Osteoblast (primary cell): ENCODE results near the gene PPFIA1. TPM values are rescaled to one million over a fixed set of nuclear protein-coding genes. Genes with fewer than 3 reads are reported as not detected.

Source experiments
- DNase-seq: peaks from one replicate; pipeline ENCODE4 v3.0.0; 2011; ENCODE audit warnings: low spot score, mixed read lengths; ENCODE audit not compliant: insufficient read length; ENCODE audit errors: missing footprints
- H2AFZ ChIP-seq: 2 replicates; pipeline ENCODE4 v1.6.0; 2011; ENCODE audit warnings: mild to moderate bottlenecking, low read length
- H3K27ac ChIP-seq: 2 replicates; pipeline ENCODE4 v1.5.1; 2011; ENCODE audit warnings: mild to moderate bottlenecking, low read depth, low read length, moderate library complexity
- H3K27me3 ChIP-seq: 2 replicates; pipeline ENCODE4 v1.6.0; 2012; ENCODE audit warnings: mild to moderate bottlenecking, control low read depth, inconsistent platforms, low read length, moderate library complexity; ENCODE audit not compliant: insufficient read depth
- H3K36me3 ChIP-seq: 2 replicates; pipeline ENCODE4 v1.5.1; 2011; ENCODE audit warnings: mild to moderate bottlenecking, low read length, control low read depth, moderate library complexity; ENCODE audit not compliant: insufficient read depth
- H3K4me1 ChIP-seq: 2 replicates; pipeline ENCODE4 v1.5.1; 2011; ENCODE audit warnings: mild to moderate bottlenecking, low read length, control low read depth, moderate library complexity; ENCODE audit not compliant: insufficient read depth
- H3K4me2 ChIP-seq: 2 replicates; pipeline ENCODE4 v1.6.0; 2011; ENCODE audit warnings: mild to moderate bottlenecking, low read length; ENCODE audit not compliant: insufficient read depth
- H3K4me3 ChIP-seq: fragments of 200-600 bp; sonication (generic); 3 replicates; pipeline ENCODE4 v1.5.1; 2012; ENCODE audit warnings: mild to moderate bottlenecking, low read length, inconsistent platforms; ENCODE audit not compliant: insufficient read depth
- H3K79me2 ChIP-seq: 2 replicates; pipeline ENCODE4 v1.6.0; 2012; ENCODE audit warnings: mild to moderate bottlenecking, low read length, control low read depth, inconsistent platforms; ENCODE audit not compliant: insufficient read depth
- H3K9me3 ChIP-seq: 2 replicates; pipeline ENCODE4 v1.5.1; 2011; ENCODE audit warnings: low read depth, low read length, control low read depth
- H4K20me1 ChIP-seq: 2 replicates; pipeline ENCODE4 v1.6.0; 2012; ENCODE audit warnings: mild to moderate bottlenecking, low read length, control low read depth; ENCODE audit not compliant: insufficient read depth
- total RNA-seq: library from RNA; depleted of rRNA; stranded (reverse); fragments of >200 nt; gene quantifications from 2 replicates; pipeline ENCODE4 v1.2.3, GENCODE V29; 2012
- TF ChIP-seq, protein P1 (sequence below): IDR thresholded peaks from 2 replicates; pipeline ENCODE4 v1.5.1; 2011; ENCODE audit warnings: mild to moderate bottlenecking, low read depth, low read length, moderate library complexity; ENCODE audit errors: extremely low read depth

Gene PPFIA1
- total RNA-seq, 1 donor: 110 TPM

DNA sequence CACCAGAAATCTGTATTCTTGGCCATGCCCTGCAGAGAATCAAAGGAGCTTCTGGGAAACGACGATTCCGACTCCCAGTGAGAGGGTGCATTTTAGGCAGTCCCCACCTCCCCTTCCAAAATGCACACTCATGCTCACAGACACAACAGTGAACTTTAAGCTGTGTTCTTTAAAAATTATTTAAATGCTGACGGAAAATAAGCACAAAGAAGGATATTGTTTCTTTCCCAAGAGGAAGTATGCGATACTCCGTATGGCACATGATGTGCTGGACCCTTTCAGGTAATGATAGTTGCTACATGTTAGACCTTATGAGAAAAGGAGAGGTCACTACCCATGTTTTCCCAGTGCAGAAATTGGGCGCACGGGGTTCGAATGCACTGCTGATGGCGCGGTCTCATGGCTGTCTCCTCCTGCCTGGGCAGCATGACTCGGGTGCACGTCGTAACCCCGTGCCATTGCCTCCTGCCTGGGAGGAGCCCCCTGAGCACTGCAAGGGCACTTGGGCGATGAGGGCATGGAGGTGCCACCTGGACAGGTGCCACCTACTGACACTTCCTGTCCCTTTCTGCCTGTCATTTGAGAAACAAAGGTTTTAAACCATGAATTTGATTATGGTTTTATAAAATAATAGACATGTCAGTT is 64.0 kb downstream of the PPFIA1 start:
- no peak for DNase-seq
- TF ChIP-seq, protein P1, sequence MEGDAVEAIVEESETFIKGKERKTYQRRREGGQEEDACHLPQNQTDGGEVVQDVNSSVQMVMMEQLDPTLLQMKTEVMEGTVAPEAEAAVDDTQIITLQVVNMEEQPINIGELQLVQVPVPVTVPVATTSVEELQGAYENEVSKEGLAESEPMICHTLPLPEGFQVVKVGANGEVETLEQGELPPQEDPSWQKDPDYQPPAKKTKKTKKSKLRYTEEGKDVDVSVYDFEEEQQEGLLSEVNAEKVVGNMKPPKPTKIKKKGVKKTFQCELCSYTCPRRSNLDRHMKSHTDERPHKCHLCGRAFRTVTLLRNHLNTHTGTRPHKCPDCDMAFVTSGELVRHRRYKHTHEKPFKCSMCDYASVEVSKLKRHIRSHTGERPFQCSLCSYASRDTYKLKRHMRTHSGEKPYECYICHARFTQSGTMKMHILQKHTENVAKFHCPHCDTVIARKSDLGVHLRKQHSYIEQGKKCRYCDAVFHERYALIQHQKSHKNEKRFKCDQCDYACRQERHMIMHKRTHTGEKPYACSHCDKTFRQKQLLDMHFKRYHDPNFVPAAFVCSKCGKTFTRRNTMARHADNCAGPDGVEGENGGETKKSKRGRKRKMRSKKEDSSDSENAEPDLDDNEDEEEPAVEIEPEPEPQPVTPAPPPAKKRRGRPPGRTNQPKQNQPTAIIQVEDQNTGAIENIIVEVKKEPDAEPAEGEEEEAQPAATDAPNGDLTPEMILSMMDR: no peak
- H3K27ac ChIP-seq: no peak overlapping the region
- no peaks in the 10 kb centered on the region for H3K27me3 ChIP-seq
- H3K4me1 ChIP-seq: no peaks in the 10 kb centered on the region
- H3K4me3 ChIP-seq: no peak overlapping the region
- H3K4me2 ChIP-seq: no peak overlapping the region
- H3K36me3 ChIP-seq: peaks cover 87% of the 10 kb centered on the region
- no peak overlapping the region for H2AFZ ChIP-seq
- H3K79me2 ChIP-seq: peaks cover 2% of the 10 kb centered on the region
- no peaks in the 10 kb centered on the region for H3K9me3 ChIP-seq
- peaks cover 4% of the 10 kb centered on the region for H4K20me1 ChIP-seq

DNA sequence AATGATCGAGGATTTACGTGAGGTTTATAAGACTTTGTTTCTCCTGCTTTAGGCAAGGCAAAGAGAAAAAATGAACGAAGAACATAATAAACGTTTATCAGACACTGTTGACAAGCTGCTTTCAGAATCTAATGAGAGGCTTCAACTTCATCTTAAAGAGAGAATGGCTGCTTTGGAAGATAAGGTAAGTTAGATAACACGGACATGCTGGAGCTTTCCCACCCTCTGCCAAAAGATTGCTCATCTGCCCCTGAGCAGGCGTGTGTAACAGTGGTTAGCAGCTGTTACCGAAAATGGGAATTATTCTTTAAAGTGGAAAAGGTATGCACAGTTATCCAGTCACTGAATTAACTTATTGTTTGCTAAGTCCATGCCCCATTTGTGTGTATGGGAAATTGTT is 65.0 kb downstream of the PPFIA1 start:
- no peak for DNase-seq
- H3K27me3 ChIP-seq: no peaks in the 10 kb centered on the region
- H3K79me2 ChIP-seq: peaks cover 2% of the 10 kb centered on the region
- no peaks in the 10 kb centered on the region for H3K9me3 ChIP-seq
- no peak overlapping the region for H3K4me3 ChIP-seq
- no peaks in the 10 kb centered on the region for H3K4me1 ChIP-seq
- H3K27ac ChIP-seq: no peak overlapping the region
- H3K4me2 ChIP-seq: no peak overlapping the region
- H2AFZ ChIP-seq: no peak overlapping the region
- H4K20me1 ChIP-seq: peaks cover 4% of the 10 kb centered on the region
- H3K36me3 ChIP-seq: peaks cover 87% of the 10 kb centered on the region
- TF ChIP-seq, protein P1: no peak

DNA sequence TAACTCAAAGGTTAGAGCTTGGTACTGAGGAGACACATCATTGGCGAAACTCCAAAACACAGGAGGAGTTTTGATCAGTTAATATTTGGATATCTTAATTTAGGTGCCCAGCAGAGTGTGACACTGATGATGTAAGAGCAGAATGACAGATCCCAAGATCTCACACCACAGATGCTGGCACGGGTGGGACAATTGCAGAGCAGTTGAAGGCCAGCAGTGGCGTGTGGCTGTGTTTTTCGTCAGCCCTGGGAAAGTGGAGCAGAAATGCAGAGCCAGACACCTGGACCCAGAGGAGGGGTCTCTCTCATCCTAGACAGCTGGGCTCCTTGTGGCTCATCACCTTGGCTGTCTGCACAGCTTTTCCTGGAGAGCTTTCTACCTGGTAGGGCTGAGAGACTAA is 68.1 kb downstream of the PPFIA1 start:
- Histone ChIP-seq H4K20me1 (peaks cover 3% of the 10 kb centered on the region), H3K4me3 (no peak overlapping the region), H3K27ac (no peak overlapping the region), H3K9me3 (no peaks in the 10 kb centered on the region), H2AFZ (no peak overlapping the region), H3K27me3 (no peaks in the 10 kb centered on the region), H3K4me2 (no peak overlapping the region), H3K79me2 (peaks cover 2% of the 10 kb centered on the region), H3K36me3 (peaks cover 81% of the 10 kb centered on the region), H3K4me1 (no peaks in the 10 kb centered on the region)
- DNase-seq: no peak
- TF ChIP-seq, protein P1: no peak

DNA sequence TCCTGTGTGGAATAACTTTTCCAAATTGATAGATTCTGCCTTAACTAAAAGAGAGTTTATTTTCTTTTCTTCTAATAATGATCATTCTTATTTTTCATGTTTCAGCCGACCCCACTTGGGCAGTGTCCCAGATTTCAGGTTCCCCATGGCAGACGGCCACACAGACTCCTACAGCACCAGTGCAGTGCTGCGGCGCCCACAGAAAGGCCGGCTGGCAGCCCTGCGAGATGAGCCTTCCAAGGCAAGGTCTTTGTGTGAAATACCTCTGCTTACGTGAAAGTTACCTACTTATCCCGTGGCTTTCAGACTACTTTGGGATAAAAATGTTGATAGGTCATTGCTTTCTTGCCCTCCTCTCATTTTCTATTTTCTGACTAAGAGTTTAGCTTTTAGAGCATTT is 68.6 kb downstream of the PPFIA1 start:
- no peak overlapping the region for H2AFZ ChIP-seq
- no peaks in the 10 kb centered on the region for H3K4me1 ChIP-seq
- H4K20me1 ChIP-seq: peaks cover 3% of the 10 kb centered on the region
- no peaks in the 10 kb centered on the region for H3K27me3 ChIP-seq
- H3K79me2 ChIP-seq: peaks cover 2% of the 10 kb centered on the region
- no peaks in the 10 kb centered on the region for H3K9me3 ChIP-seq
- H3K4me2 ChIP-seq: no peak overlapping the region
- no peak for DNase-seq
- H3K36me3 ChIP-seq: peaks cover 81% of the 10 kb centered on the region
- H3K27ac ChIP-seq: no peak overlapping the region
- H3K4me3 ChIP-seq: no peak overlapping the region
- TF ChIP-seq, protein P1: no peak
